PC-3 (cell line): ENCODE results near the gene LMO2. TPM values are rescaled to one million over a fixed set of nuclear protein-coding genes. Genes with fewer than 3 reads are reported as not detected.

Experiments used
- ATAC-seq: fragments of 200-7000 bp; cut with Tn5 transposase; 2 replicates; pipeline ENCODE4 v1.9.1; 2020; ENCODE audit warnings: mild to moderate bottlenecking, moderate library complexity
- BruUV-seq: library from RNA; stranded (reverse); fragments of 400-500 nt; replicated peaks from 2 replicates; lab custom pipeline; 2021; lab: Mats Ljungman, UMichigan
- CTCF ChIA-PET: fragments of 300-600 bp; sonication (Branson Sonifier 250); formaldehyde crosslinking; loops from one replicate; lab custom pipeline; 2022; ENCODE audit warnings: antibody characterized with exemption; lab: Charles Lee
- POLR2A ChIA-PET: fragments of 300-600 bp; sonication (Branson Sonifier 250); formaldehyde crosslinking; loops from one replicate; lab custom pipeline; 2022; ENCODE audit warnings: antibody characterized with exemption; ENCODE audit not compliant: unreplicated experiment; lab: Charles Lee
- DNase-seq: peaks from one replicate; pipeline ENCODE4 v3.0.0-alpha.2; 2015
- H2AFZ ChIP-seq: fragments of 300-600 bp; sonication (generic); 2 replicates; pipeline ENCODE4 v1.6.0; 2016; ENCODE audit warnings: antibody characterized with exemption, low read length
- H3F3A ChIP-seq: fragments of 300-600 bp; sonication (generic); one replicate; pipeline ENCODE4 v1.6.0; 2017; ENCODE audit warnings: antibody characterized with exemption, low read length, control low read depth, mild to moderate bottlenecking; ENCODE audit not compliant: unreplicated experiment
- H3K27ac ChIP-seq: fragments of 300-600 bp; sonication (generic); 2 replicates; pipeline ENCODE4 v1.5.1; 2016; ENCODE audit warnings: mild to moderate bottlenecking, low read length
- H3K27me3 ChIP-seq: fragments of 300-600 bp; sonication (generic); 2 replicates; pipeline ENCODE4 v1.6.1; 2016; ENCODE audit warnings: low read length, mixed read lengths
- H3K36me3 ChIP-seq: fragments of 300-600 bp; sonication (generic); 2 replicates; pipeline ENCODE4 v1.6.1; 2016; ENCODE audit warnings: low read depth, mixed run types, low read length, mixed read lengths
- H3K4me1 ChIP-seq: fragments of 300-600 bp; sonication (generic); 2 replicates; pipeline ENCODE4 v1.5.1; 2016; ENCODE audit warnings: low read length; ENCODE audit not compliant: insufficient read depth
- H3K4me2 ChIP-seq: fragments of 300-600 bp; sonication (generic); 2 replicates; pipeline ENCODE4 v1.6.0; 2016; ENCODE audit warnings: low read length
- H3K4me3 ChIP-seq: fragments of 300-600 bp; sonication (generic); 2 replicates; pipeline ENCODE4 v1.5.1; 2016; ENCODE audit warnings: mild to moderate bottlenecking, low read length, mixed read lengths
- H3K79me2 ChIP-seq: fragments of 300-600 bp; sonication (generic); 2 replicates; pipeline ENCODE4 v1.6.1; 2017; ENCODE audit warnings: low read length, mixed read lengths
- H3K9ac ChIP-seq: fragments of 300-600 bp; sonication (generic); 2 replicates; pipeline ENCODE4 v1.6.0; 2016; ENCODE audit warnings: mild to moderate bottlenecking, low read length
- H3K9me2 ChIP-seq: fragments of 300-600 bp; sonication (generic); replicated peaks from 2 replicates; pipeline ENCODE4 v1.6.1; 2016; ENCODE audit warnings: mixed run types, low read length, mixed read lengths
- H3K9me3 ChIP-seq: fragments of 300-600 bp; sonication (generic); 2 replicates; pipeline ENCODE4 v1.6.1; 2016; ENCODE audit warnings: low read length, mixed read lengths
- H4K20me1 ChIP-seq: fragments of 300-600 bp; sonication (generic); 2 replicates; pipeline ENCODE4 v1.6.1; 2016; ENCODE audit warnings: low read length, mixed read lengths
- CTCF ChIP-seq: fragments of 300-600 bp; sonication (generic); conservative IDR thresholded peaks from 2 replicates; pipeline ENCODE4 v1.5.1; 2017; ENCODE audit warnings: antibody characterized with exemption, low read depth, mild to moderate bottlenecking, low read length
- EZH2 ChIP-seq: fragments of 300-600 bp; sonication (generic); IDR thresholded peaks from one replicate; pipeline ENCODE4 v1.6.1; 2017; ENCODE audit warnings: antibody characterized with exemption, mild to moderate bottlenecking, low read length; ENCODE audit not compliant: unreplicated experiment
- EZH2phosphoT487 ChIP-seq: fragments of 300-600 bp; sonication (generic); IDR thresholded peaks from 2 replicates; pipeline ENCODE4 v1.6.1; 2018; ENCODE audit warnings: mild to moderate bottlenecking, antibody characterized with exemption, low read length, borderline replicate concordance
- intact Hi-C: fragments of 100-400 bp; cut with micrococcal nuclease; formaldehyde crosslinking; loops from 2 replicates; pipeline ENCODE4 v1.9.0; 2023
- total RNA-seq: library from RNA; depleted of rRNA; stranded (reverse); fragments of >200 nt; gene quantifications from 2 replicates; pipeline ENCODE4 v1.2.3, GENCODE V29; 2014

The LMO2 gene
- total RNA-seq, 1 experiment from 2014 or later, result 0.51 TPM

GRCh38 chr11:33828604-33829429, 63.1 kb downstream of the LMO2 start:
- ATAC-seq (peak; percentile 14), DNase-seq (no peak)
- no peaks in the 10 kb centered on the region for H4K20me1 ChIP-seq
- H2AFZ ChIP-seq, result peak overlapping the region; percentile 96
- H3K9ac ChIP-seq, result peak overlapping the region; percentile 29
- no peaks in the 10 kb centered on the region for H3K79me2 ChIP-seq
- no peak overlapping the region for H3K27ac ChIP-seq
- peak overlapping the region; percentile 95 for H3K4me2 ChIP-seq
- no peaks in the 10 kb centered on the region for H3K9me2 ChIP-seq
- CTCF ChIA-PET, result interaction anchor here (0.6 to 1.6 kb wide), 2 partner anchors 21 to 464 kb away, joined by 3 to 6 read pairs; no protein-coding TSS in a partner anchor
- no peaks in the 10 kb centered on the region for H3K9me3 ChIP-seq
- peaks cover 27% of the 10 kb centered on the region for H3K4me1 ChIP-seq
- POLR2A ChIA-PET, result no interaction called here
- TF ChIP-seq CTCF (no peak), EZH2 (no peak), EZH2phosphoT487 (no peak)
- no TSS peak for BruUV-seq
- no peaks in the 10 kb centered on the region for H3K27me3 ChIP-seq
- peak overlapping the region; percentile 70 for H3K4me3 ChIP-seq
- intact Hi-C loops, result loop anchor here (1.0 to 2.0 kb wide), 4 partner anchors 21 to 467 kb away; no protein-coding TSS in a partner anchor
- no peaks in the 10 kb centered on the region for H3K36me3 ChIP-seq
- peaks cover 5% of the 10 kb centered on the region for H3F3A ChIP-seq

GRCh38 chr11:33827206-33827605, 64.7 kb downstream of the LMO2 start:
- Histone ChIP-seq H3K9me3 (no peaks in the 10 kb centered on the region), H3K36me3 (no peaks in the 10 kb centered on the region), H3K27ac (no peak overlapping the region), H3K79me2 (no peaks in the 10 kb centered on the region), H3K27me3 (no peaks in the 10 kb centered on the region), H3K9me2 (no peaks in the 10 kb centered on the region), H3K4me1 (peaks cover 27% of the 10 kb centered on the region), H4K20me1 (no peaks in the 10 kb centered on the region), H3F3A (peaks cover 5% of the 10 kb centered on the region), H3K9ac (no peak overlapping the region), H2AFZ (no peak overlapping the region), H3K4me2 (no peak overlapping the region), H3K4me3 (no peak overlapping the region)
- ATAC-seq (no peak), DNase-seq (peak; percentile 23)
- intact Hi-C loops, result no loop called here
- TF ChIP-seq EZH2phosphoT487 (no peak), EZH2 (no peak), CTCF (no peak)
- CTCF ChIA-PET, result interaction anchor here (0.6 to 1.4 kb wide), 3 partner anchors 12 to 21 kb away, joined by 3 to 5 read pairs (median 4); no protein-coding TSS in a partner anchor
- BruUV-seq, result no TSS peak
- POLR2A ChIA-PET, result interaction anchor here (0.5 kb wide), 1 partner anchor 55 kb away, joined by 5 read pairs; no protein-coding TSS in a partner anchor
